ENCODE results near the gene PAXIP1. TPM values are rescaled to one million over a fixed set of nuclear protein-coding genes. Genes with fewer than 3 reads are reported as not detected.
"Not testable (repeated sequence)": the region's sequence is repeated elsewhere in the genome, so short reads cannot be mapped to it uniquely, and the experiment has no call there.

PAXIP1 gene, protein sequence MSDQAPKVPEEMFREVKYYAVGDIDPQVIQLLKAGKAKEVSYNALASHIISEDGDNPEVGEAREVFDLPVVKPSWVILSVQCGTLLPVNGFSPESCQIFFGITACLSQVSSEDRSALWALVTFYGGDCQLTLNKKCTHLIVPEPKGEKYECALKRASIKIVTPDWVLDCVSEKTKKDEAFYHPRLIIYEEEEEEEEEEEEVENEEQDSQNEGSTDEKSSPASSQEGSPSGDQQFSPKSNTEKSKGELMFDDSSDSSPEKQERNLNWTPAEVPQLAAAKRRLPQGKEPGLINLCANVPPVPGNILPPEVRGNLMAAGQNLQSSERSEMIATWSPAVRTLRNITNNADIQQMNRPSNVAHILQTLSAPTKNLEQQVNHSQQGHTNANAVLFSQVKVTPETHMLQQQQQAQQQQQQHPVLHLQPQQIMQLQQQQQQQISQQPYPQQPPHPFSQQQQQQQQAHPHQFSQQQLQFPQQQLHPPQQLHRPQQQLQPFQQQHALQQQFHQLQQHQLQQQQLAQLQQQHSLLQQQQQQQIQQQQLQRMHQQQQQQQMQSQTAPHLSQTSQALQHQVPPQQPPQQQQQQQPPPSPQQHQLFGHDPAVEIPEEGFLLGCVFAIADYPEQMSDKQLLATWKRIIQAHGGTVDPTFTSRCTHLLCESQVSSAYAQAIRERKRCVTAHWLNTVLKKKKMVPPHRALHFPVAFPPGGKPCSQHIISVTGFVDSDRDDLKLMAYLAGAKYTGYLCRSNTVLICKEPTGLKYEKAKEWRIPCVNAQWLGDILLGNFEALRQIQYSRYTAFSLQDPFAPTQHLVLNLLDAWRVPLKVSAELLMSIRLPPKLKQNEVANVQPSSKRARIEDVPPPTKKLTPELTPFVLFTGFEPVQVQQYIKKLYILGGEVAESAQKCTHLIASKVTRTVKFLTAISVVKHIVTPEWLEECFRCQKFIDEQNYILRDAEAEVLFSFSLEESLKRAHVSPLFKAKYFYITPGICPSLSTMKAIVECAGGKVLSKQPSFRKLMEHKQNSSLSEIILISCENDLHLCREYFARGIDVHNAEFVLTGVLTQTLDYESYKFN
- total RNA-seq: 10 to 100 TPM; 17.2 to 22.5 TPM

DNA sequence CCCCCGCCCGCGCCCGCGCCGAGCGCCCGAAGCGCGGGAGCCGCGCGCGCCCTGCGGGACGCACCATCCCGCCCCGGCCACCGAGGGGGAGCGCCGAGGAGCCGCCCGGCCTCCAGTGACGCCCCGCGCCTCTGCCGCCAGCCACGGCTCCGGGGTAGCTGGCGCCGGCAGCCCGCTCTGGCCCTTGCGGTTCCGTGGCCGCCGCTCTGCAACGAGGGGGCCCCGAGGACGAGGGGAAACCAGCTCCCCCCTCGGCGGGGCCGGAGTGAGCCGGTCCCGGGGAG is at the start of gene PAXIP1:
Gene PAXIP1, minus strand, starts transcription at position 33 of the 284 bp plus-strand sequence. CDS start 195 bp downstream, outside the sequence.
- Mint-ChIP-seq H3K27me3 (ENCODE audit: low read depth) (no peaks in the 10 kb centered on the region), H3K9me3 (no peaks in the 10 kb centered on the region), H3K27ac (peak within 1 kb of the TSS; percentile 98), H3K4me1 (ENCODE audit: low read depth) (peaks cover 11% of the 10 kb centered on the region), H3K36me3 (ENCODE audit: insufficient read depth in 2 of 2) (peaks cover 4 to 6% of the 10 kb centered on the region in 2 donors), H3K4me3 (peak within 1 kb of the TSS; percentile 92 to 95)
- peak; percentile 71 to 78 for ATAC-seq (replicated peaks in 1 of 2)
- DNase-seq: no peak

DNA sequence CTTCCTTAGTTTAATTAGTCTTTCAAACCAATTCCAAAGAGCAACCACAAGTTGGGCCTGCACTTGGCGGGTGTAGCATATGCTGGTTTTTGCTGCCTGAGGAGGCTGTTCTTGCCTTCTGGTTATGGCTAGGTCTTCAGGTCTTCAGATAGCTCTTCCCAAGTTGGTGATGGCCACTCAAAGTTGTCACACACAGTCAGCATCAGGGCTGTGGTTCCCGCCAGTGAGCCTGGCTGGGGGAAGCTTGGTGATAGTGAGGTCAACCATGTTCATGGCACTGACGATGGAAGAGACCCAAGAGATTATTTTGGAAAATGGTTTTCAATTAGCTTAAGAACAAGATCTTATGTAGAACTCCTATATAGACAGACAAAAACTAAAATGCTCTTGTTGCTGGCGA is 48.4 kb upstream of the PAXIP1 start:
- DNase-seq (no peak), ATAC-seq (replicated peaks in 1 of 2) (no peak)
- Mint-ChIP-seq H3K4me3 (no peak overlapping the region), H3K27ac (no peak overlapping the region), H3K36me3 (ENCODE audit: insufficient read depth in 2 of 2) (no peaks in the 10 kb centered on the region), H3K27me3 (ENCODE audit: low read depth) (peaks cover 7% of the 10 kb centered on the region), H3K9me3 (no peaks in the 10 kb centered on the region), H3K4me1 (ENCODE audit: low read depth) (no peaks in the 10 kb centered on the region)

DNA sequence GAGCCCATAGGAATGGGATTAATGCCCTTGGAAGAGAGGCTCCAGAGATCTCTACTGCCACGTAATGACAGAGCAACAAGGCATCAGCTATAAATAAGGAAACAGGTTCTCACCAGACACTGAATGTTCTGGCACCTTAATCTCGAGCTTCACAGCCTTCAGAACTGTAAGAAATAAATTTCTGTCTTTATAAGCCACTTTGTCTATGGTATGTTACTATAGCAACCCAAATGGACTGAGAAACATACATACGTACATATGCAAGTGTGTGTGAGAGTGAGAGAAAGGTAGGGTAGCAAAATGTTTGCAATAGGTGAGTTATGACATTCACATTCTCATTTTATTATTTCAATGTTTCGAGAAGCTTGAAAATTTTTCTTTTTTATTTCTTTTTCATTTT is 45.1 kb upstream of the PAXIP1 start:
- H3K27ac Mint-ChIP-seq: no peak overlapping the region
- no peak for ATAC-seq (replicated peaks in 1 of 2)
- H3K4me3 Mint-ChIP-seq: no peak overlapping the region
- DNase-seq: no peak
- H3K27me3 Mint-ChIP-seq (ENCODE audit: low read depth): peaks cover 6% of the 10 kb centered on the region
- no peaks in the 10 kb centered on the region for H3K4me1 Mint-ChIP-seq (ENCODE audit: low read depth)
- peaks cover 0 to 2% of the 10 kb centered on the region in 2 donors for H3K9me3 Mint-ChIP-seq
- no peaks in the 10 kb centered on the region for H3K36me3 Mint-ChIP-seq (ENCODE audit: insufficient read depth in 2 of 2)

DNA sequence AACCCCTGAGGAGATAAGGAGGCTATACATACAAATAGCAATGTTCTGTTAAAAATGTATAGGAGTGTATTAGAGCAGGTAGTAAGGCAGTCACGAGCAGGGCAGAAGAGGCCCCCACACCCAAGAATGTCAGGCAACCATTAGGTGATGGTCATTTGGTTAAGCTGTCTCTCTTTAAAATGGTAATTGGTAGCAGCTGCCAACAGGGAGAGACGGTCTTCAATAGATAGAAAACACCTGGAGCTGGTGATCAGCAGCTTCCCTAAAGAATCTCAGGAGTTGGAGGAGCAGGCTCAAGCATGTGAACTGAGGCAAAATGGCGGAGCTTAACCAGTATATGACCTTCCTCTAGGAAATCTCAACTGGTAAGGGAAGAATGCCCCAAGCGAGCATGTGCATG is 40.8 kb upstream of the PAXIP1 start:
- peaks cover 22% of the 10 kb centered on the region for H3K27me3 Mint-ChIP-seq (ENCODE audit: low read depth)
- H3K9me3 Mint-ChIP-seq: peaks cover 0 to 4% of the 10 kb centered on the region in 2 donors
- ATAC-seq (replicated peaks in 1 of 2) (no peak), DNase-seq (no peak)
- H3K27ac Mint-ChIP-seq: no peak overlapping the region
- no peaks in the 10 kb centered on the region for H3K4me1 Mint-ChIP-seq (ENCODE audit: low read depth)
- H3K36me3 Mint-ChIP-seq (ENCODE audit: insufficient read depth in 2 of 2): no peaks in the 10 kb centered on the region
- no peak overlapping the region for H3K4me3 Mint-ChIP-seq

DNA sequence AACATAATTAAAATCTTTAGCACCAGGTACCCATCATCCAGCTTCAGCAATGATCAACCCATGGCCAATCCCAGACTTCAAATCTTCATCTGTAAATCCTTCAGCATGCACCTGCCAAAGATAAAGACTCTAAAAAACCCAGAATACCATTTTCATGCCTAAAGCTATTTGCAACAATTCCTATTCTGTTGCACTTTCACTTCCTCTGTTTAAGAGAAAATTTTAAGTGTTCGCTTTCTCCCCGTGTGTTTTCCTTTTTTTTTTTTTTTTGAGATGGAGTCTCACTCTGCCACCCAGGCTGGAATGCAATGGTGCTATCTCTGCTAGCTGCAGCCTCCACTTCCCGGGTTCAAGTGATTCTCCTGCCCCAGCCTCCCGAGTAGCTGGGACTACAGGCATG is 35.4 kb upstream of the PAXIP1 start:
- peaks cover 0 to 4% of the 10 kb centered on the region in 2 donors for H3K9me3 Mint-ChIP-seq
- no peaks in the 10 kb centered on the region for H3K36me3 Mint-ChIP-seq (ENCODE audit: insufficient read depth in 2 of 2)

DNA sequence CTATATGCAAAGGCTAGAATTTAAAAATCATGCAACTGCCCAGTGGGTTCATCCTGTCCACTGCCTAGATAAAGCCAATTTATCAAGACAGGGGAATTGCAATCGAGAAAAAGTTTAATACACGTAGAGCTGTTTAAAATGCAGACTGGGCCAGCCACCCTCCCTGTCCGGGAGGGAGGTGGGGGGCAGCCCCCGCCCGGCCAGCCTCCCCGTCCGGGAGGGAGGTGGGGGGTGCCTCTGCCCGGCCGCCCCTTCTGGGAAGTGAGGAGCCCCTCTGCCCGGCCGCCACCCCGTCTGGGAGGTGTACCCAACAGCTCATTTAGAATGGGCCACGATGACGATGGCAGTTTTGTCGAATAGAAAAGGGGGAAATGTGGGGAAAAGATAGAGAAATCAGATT is 31.6 kb upstream of the PAXIP1 start:
- H3K27me3 Mint-ChIP-seq (ENCODE audit: low read depth): peaks cover 17% of the 10 kb centered on the region
- not testable (repeated sequence) for DNase-seq; ATAC-seq (replicated peaks in 1 of 2); H3K4me1 Mint-ChIP-seq (ENCODE audit: low read depth); H3K4me3 Mint-ChIP-seq; H3K9me3 Mint-ChIP-seq; H3K27ac Mint-ChIP-seq; H3K36me3 Mint-ChIP-seq (ENCODE audit: insufficient read depth in 2 of 2)

More for the DNA sequence above, 35.4 kb upstream of the PAXIP1 start:
- Mint-ChIP-seq H3K27me3 (ENCODE audit: low read depth) (peaks cover 27% of the 10 kb centered on the region), H3K4me1 (ENCODE audit: low read depth) (no peaks in the 10 kb centered on the region), H3K27ac (no peak overlapping the region), H3K4me3 (no peak overlapping the region)
- DNase-seq (no peak), ATAC-seq (replicated peaks in 1 of 2) (no peak)

DNA sequence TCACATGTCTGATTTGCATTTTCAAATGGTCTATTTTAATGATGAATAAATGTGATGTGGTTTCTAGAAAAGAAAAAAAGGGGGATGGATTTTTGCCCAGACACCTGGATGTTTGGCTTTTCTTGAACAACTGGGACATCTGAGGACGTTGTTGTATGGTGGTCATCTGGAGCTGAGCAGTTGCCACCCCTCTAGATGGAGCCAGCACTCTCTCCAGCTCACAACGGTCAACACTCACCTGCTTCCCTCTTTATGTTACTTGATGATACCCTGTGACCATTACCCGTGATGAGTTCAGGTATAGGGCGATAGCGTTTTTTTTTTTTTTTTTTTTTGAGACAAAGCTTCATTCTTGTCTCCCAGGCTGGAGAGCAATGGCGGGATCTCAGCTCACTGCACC is 30.1 kb upstream of the PAXIP1 start:
- no peaks in the 10 kb centered on the region for H3K4me1 Mint-ChIP-seq (ENCODE audit: low read depth)

DNA sequence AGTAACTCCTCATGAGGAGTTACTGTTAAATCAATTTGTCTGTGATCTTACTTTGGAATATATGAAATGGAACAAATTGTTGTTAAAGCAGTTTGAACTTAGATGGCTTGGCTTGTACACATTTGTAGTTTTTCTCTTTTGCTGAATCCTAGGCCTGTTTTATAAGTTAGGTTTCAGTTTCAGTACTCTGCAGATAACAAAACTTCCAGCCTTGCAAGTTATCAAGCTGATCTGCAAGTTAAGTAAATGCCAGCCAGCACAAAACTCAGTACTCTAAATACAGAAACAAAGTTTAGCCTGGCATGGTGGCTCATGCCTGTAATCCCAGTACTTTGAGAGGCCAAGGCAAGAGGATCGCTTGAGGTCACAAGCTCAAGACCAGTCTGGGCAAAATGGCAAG is 25.0 kb upstream of the PAXIP1 start:
- Mint-ChIP-seq H3K27me3 (ENCODE audit: low read depth) (peaks cover 17% of the 10 kb centered on the region), H3K4me1 (ENCODE audit: low read depth) (no peaks in the 10 kb centered on the region), H3K36me3 (ENCODE audit: insufficient read depth in 2 of 2) (no peaks in the 10 kb centered on the region), H3K27ac (no peak overlapping the region), H3K4me3 (no peak overlapping the region), H3K9me3 (peaks cover 0 to 3% of the 10 kb centered on the region in 2 donors)
- DNase-seq (no peak), ATAC-seq (replicated peaks in 1 of 2) (no peak)

More for the DNA sequence above, 30.1 kb upstream of the PAXIP1 start:
- Mint-ChIP-seq H3K36me3 (ENCODE audit: insufficient read depth in 2 of 2) (no peaks in the 10 kb centered on the region), H3K4me3 (no peak overlapping the region), H3K27me3 (ENCODE audit: low read depth) (peaks cover 16% of the 10 kb centered on the region), H3K27ac (no peak overlapping the region), H3K9me3 (peaks cover 0 to 3% of the 10 kb centered on the region in 2 donors)
- DNase-seq (no peak), ATAC-seq (replicated peaks in 1 of 2) (no peak)

DNA sequence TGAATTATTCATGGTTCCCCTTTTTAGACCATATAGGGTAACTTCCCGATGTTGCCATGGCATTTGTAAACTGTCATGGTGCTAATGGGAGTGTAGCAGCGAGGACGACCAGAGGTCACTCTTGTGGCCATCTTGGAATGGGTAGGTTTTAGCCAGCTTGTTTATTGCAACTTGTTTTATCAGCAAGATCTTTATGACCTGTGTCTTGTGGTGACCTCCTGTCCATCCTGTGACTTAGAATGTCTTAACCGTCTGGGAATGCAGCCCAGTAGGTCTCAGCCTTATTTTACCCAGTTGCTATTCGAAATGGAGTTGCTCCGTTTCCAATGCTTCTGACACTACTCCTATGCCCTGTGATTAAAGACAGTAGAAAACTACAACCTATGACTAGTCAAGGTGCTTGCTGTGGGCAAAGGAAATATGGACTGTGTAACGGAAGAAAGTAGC is 18.8 kb upstream of the PAXIP1 start:
- H3K27ac Mint-ChIP-seq: no peak overlapping the region
- H3K4me3 Mint-ChIP-seq: no peak overlapping the region
- H3K27me3 Mint-ChIP-seq (ENCODE audit: low read depth): peaks cover 13% of the 10 kb centered on the region
- ATAC-seq (replicated peaks in 1 of 2) (no peak), DNase-seq (no peak)
- no peaks in the 10 kb centered on the region for H3K36me3 Mint-ChIP-seq (ENCODE audit: insufficient read depth in 2 of 2)
- no peaks in the 10 kb centered on the region for H3K9me3 Mint-ChIP-seq
- H3K4me1 Mint-ChIP-seq (ENCODE audit: low read depth): no peaks in the 10 kb centered on the region

DNA sequence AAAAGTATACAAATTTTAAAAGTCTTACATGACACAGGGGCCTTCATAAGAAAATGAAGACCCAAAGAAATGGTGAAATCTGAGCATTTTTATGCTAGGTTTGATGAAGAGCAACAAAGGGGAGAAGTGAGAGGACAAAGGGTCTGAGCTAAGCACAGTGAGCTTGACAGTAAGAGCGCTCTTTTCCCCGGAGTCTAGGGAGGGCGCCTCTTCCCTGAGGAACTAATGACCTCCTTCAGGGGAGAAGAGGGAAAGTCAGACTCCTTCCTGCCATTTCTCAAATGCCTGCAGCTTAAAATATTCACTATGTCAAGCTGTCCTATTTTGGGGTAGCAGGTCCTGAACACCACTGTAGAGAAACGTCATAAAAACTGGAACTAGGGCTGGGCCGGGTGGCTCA is 18.1 kb upstream of the PAXIP1 start:
- Mint-ChIP-seq H3K4me1 (ENCODE audit: low read depth) (no peaks in the 10 kb centered on the region), H3K27ac (no peak overlapping the region), H3K27me3 (ENCODE audit: low read depth) (peaks cover 13% of the 10 kb centered on the region), H3K9me3 (no peaks in the 10 kb centered on the region), H3K4me3 (no peak overlapping the region), H3K36me3 (ENCODE audit: insufficient read depth in 2 of 2) (no peaks in the 10 kb centered on the region)
- no peak for DNase-seq
- no peak for ATAC-seq (replicated peaks in 1 of 2)

DNA sequence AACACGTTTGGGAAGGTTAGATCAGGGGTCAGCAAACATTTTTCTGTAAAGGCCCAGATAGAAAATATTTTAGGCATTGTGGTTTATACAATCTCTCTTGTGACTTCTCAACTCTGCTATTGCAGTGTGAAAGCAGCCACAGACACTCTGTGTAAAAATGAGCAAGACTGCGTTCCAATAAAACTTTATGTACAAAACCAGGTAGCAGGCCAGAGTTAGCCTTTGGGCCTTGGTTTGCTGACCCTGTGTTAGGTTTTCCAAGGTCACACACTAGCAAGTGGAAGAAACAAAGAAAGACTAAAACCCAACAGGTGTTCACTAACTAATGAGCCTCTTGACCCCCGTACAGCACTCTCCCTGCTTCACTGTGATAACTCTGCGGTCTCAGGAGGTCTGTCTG is 14.9 kb upstream of the PAXIP1 start:
- peaks cover 6% of the 10 kb centered on the region for H3K27me3 Mint-ChIP-seq (ENCODE audit: low read depth)
- ATAC-seq (replicated peaks in 1 of 2): no peak
- H3K27ac Mint-ChIP-seq: no peak overlapping the region
- DNase-seq: no peak
- H3K36me3 Mint-ChIP-seq (ENCODE audit: insufficient read depth in 2 of 2): no peaks in the 10 kb centered on the region
- no peak overlapping the region for H3K4me3 Mint-ChIP-seq
- no peaks in the 10 kb centered on the region for H3K9me3 Mint-ChIP-seq
- no peaks in the 10 kb centered on the region for H3K4me1 Mint-ChIP-seq (ENCODE audit: low read depth)

DNA sequence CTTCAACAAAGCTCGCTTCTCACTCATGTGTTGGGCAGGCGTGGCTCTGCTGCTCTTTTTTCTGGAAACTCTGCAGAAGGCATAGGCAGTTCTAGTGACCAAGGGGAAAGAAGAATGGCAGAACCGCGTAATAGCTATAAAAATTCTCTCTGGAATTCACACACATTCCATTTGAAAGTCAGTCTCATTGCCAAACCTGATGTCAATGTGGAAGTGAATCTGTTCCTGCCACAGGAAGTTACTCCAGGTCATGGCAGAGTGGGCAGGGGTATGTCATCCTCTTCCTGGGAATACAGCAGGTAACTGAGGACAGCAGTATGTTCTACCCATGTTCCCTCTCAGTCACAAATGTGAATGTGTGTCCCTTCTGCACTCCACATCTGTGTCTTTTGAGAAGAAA is 8.2 kb upstream of the PAXIP1 start:
- Mint-ChIP-seq H3K9me3 (no peaks in the 10 kb centered on the region), H3K4me1 (ENCODE audit: low read depth) (no peaks in the 10 kb centered on the region), H3K27me3 (ENCODE audit: low read depth) (no peaks in the 10 kb centered on the region), H3K36me3 (ENCODE audit: insufficient read depth in 2 of 2) (no peaks in the 10 kb centered on the region), H3K27ac (no peak overlapping the region), H3K4me3 (no peak overlapping the region)
- DNase-seq (no peak), ATAC-seq (replicated peaks in 1 of 2) (no peak)

DNA sequence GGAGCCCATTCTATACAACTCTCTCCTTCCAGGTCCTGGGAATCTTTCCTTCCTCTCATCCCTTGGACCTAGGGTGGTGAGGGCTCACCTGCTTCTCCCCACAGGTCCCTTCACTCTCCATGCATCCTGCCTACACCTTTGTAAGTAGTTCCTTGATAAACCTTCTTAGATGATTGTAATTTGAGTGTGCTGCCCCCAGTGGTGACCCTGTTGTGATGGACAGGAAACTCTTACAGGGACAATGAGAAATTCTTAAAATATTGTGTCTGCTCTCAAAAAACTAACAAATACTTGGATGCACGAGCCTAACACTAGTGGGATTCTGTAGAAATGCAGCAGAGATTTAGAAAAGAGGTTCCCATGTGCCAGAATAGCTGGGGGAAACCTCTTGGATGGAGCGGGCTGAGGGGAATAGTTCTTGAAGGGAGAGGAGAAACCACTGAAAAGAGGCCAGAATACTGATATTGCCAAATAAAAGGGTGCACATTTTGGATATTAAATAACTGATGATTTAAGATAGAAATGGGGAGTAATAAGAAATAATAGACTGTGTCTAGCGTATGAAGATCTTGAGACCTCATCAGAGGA is 6.7 kb upstream of the PAXIP1 start:
- H3K36me3 Mint-ChIP-seq (ENCODE audit: insufficient read depth in 2 of 2): no peaks in the 10 kb centered on the region
- H3K27ac Mint-ChIP-seq: no peak overlapping the region
- H3K27me3 Mint-ChIP-seq (ENCODE audit: low read depth): no peaks in the 10 kb centered on the region
- DNase-seq (peak; percentile 14 to 24), ATAC-seq (replicated peaks in 1 of 2) (no peak)
- no peak overlapping the region for H3K4me3 Mint-ChIP-seq
- H3K9me3 Mint-ChIP-seq: no peaks in the 10 kb centered on the region
- peaks cover 2% of the 10 kb centered on the region for H3K4me1 Mint-ChIP-seq (ENCODE audit: low read depth)
